CD4-positive, alpha-beta T cell treated with Interleukin-21 for 1 hour (primary cell): Measurements from ENCODE around the gene MAP2K5.

Experiments used
- DNase-seq: peaks from one replicate; pipeline ENCODE4 v3.0.0-alpha.2; 2020

MAP2K5 gene

GRCh38 chr15:67560320-67560719 is 17.8 kb downstream of the MAP2K5 start:
- no peak for DNase-seq

- DNase-seq, result no peak
These were observed 20.6 kb downstream of the MAP2K5 start for GRCh38 chr15:67563092-67563491.

- DNase-seq, result no peak
These were observed 21.8 kb downstream of the MAP2K5 start for GRCh38 chr15:67564021-67564967.

- DNase-seq, result no peak
These were observed 22.5 kb downstream of the MAP2K5 start for GRCh38 chr15:67564968-67565345.

GRCh38 chr15:67569668-67570067 is 27.2 kb downstream of the MAP2K5 start:
- no peak for DNase-seq

GRCh38 chr15:67570875-67571647 is 28.6 kb downstream of the MAP2K5 start:
- DNase-seq, result no peak

GRCh38 chr15:67571648-67572415 is 29.3 kb downstream of the MAP2K5 start:
- DNase-seq, result no peak

GRCh38 chr15:67573194-67573593 is 30.7 kb downstream of the MAP2K5 start:
- DNase-seq, result no peak

GRCh38 chr15:67575039-67575502 is 32.6 kb downstream of the MAP2K5 start:
- no peak for DNase-seq

- DNase-seq, result no peak
These were observed 35.6 kb downstream of the MAP2K5 start for GRCh38 chr15:67578020-67578600.

- no peak for DNase-seq
These were observed 36.7 kb downstream of the MAP2K5 start for GRCh38 chr15:67579164-67579563.

GRCh38 chr15:67579967-67580366 is 37.5 kb downstream of the MAP2K5 start:
- no peak for DNase-seq

- no peak for DNase-seq
These were observed 41.7 kb downstream of the MAP2K5 start for GRCh38 chr15:67584157-67584556.

- no peak for DNase-seq
These were observed 43.2 kb downstream of the MAP2K5 start for GRCh38 chr15:67585681-67586080.

GRCh38 chr15:67587331-67587730 is 44.8 kb downstream of the MAP2K5 start:
- DNase-seq, result no peak

- no peak for DNase-seq
These were observed 45.3 kb downstream of the MAP2K5 start for GRCh38 chr15:67587754-67588153.

- DNase-seq, result no peak
These were observed 47.7 kb downstream of the MAP2K5 start for GRCh38 chr15:67590191-67590590.

- no peak for DNase-seq
These were observed 49.7 kb downstream of the MAP2K5 start for GRCh38 chr15:67592245-67592644.

GRCh38 chr15:67593562-67593961 is 51.1 kb downstream of the MAP2K5 start:
- DNase-seq, result no peak

- no peak for DNase-seq
These were observed 52.3 kb downstream of the MAP2K5 start for GRCh38 chr15:67594770-67595169.

GRCh38 chr15:67595572-67595971 is 53.1 kb downstream of the MAP2K5 start:
- DNase-seq, result no peak

GRCh38 chr15:67601073-67601472 is 58.6 kb downstream of the MAP2K5 start:
- no peak for DNase-seq

GRCh38 chr15:67603063-67603462 is 60.6 kb downstream of the MAP2K5 start:
- no peak for DNase-seq
